ENCODE data around the gene PLCB4. TPM values are rescaled to one million over a fixed set of nuclear protein-coding genes. Genes with fewer than 3 reads are reported as not detected.

Gene PLCB4
- total RNA-seq, 4 donors from 2014 or later: 17.4 to 264 (median 28.1) TPM

GRCh38 chr20:9515214-9515585, 446.3 kb downstream of the PLCB4 start:
- intact Hi-C loops (cut with DNase I; ENCODE audit: low total_unique reads): no loop called here
- H3K27ac ChIP-seq: no peak overlapping the region
- DNase-seq: no peak
- TF ChIP-seq, protein P1, sequence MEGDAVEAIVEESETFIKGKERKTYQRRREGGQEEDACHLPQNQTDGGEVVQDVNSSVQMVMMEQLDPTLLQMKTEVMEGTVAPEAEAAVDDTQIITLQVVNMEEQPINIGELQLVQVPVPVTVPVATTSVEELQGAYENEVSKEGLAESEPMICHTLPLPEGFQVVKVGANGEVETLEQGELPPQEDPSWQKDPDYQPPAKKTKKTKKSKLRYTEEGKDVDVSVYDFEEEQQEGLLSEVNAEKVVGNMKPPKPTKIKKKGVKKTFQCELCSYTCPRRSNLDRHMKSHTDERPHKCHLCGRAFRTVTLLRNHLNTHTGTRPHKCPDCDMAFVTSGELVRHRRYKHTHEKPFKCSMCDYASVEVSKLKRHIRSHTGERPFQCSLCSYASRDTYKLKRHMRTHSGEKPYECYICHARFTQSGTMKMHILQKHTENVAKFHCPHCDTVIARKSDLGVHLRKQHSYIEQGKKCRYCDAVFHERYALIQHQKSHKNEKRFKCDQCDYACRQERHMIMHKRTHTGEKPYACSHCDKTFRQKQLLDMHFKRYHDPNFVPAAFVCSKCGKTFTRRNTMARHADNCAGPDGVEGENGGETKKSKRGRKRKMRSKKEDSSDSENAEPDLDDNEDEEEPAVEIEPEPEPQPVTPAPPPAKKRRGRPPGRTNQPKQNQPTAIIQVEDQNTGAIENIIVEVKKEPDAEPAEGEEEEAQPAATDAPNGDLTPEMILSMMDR (IDR thresholded peaks at IDR 0.05): no peak
- no peak for TF ChIP-seq POLR2A (IDR thresholded peaks at IDR 0.05)
- H3K36me3 ChIP-seq: no peaks in the 10 kb centered on the region
- H3K4me1 ChIP-seq: peaks cover 0 to 13% of the 10 kb centered on the region in 2 donors
- peaks cover 0 to 12% of the 10 kb centered on the region in 2 donors for H3K27me3 ChIP-seq
- H3K4me3 ChIP-seq: peak overlapping the region in 1 of 2 donors; percentile 18
- H3K9me3 ChIP-seq: no peaks in the 10 kb centered on the region

DNA sequence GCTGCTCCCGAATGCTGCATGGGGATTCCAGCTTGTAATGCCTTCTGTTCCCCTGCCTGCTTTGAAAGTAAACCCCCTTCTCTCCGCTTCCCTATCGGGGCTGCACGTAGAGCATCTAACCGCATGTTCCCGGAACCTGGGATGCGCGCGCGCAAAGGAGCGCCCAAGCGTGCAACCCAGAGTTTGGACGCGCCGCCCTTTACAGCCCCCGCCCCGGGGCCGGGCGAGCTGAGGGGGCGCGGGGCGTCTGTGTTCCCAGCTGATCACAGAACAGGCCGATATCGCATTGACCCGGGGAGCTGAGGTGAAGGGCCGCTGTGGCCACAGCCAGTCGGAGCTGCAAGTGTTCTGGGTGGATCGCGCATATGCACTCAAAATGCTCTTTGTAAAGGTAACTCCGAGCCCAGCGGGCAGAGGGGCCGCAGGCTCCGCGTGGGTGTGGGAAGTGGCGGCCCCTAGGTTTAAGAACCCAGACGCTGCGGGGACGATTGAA, 446.9 kb downstream of the PLCB4 start:
- no peak overlapping the region for H3K27ac ChIP-seq
- no peaks in the 10 kb centered on the region for H3K9me3 ChIP-seq
- TF ChIP-seq POLR2A (IDR thresholded peaks at IDR 0.05): no peak
- TF ChIP-seq, protein P1 (IDR thresholded peaks at IDR 0.05): no peak
- peaks cover 0 to 13% of the 10 kb centered on the region in 2 donors for H3K4me1 ChIP-seq
- no peak for DNase-seq
- intact Hi-C loops (cut with DNase I; ENCODE audit: low total_unique reads): no loop called here
- H3K27me3 ChIP-seq: peaks cover 0 to 12% of the 10 kb centered on the region in 2 donors
- no peaks in the 10 kb centered on the region for H3K36me3 ChIP-seq
- H3K4me3 ChIP-seq: peak overlapping the region in 1 of 2 donors; percentile 18

DNA sequence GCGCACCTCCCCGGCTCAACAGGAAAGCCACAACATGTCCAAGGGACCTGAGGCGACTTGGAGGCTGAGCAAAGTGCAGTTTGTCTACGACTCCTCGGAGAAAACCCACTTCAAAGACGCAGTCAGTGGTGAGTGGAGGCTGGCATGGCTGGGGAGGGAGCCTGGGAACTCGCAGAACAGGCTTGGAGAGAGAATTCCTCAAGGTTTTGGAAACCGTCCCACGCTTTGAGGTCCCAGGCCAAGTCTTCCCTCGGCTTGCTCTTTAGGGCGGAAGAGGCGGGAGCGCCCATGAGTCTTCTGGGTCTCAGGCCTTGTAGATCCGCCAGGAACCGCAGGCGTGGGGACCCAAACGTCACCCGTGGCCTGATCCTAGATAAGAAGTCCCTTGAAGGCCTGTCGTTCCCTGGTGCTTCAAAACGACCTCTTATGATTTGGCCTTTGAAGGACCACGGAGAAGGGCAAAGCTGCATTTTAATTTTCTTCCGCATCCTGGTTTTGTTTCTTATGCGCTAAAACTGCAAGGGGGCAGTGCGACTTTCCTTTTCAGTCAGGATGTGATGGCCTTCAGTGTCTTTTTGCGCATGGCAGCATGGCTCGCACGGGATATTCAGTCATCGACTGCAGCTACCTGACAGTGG, 447.5 kb downstream of the PLCB4 start:
- Histone ChIP-seq H3K4me1 (peaks cover 0 to 13% of the 10 kb centered on the region in 2 donors), H3K27me3 (peaks cover 0 to 12% of the 10 kb centered on the region in 2 donors), H3K27ac (no peak overlapping the region), H3K4me3 (no peak overlapping the region), H3K36me3 (no peaks in the 10 kb centered on the region), H3K9me3 (no peaks in the 10 kb centered on the region)
- DNase-seq: no peak
- intact Hi-C loops (cut with DNase I; ENCODE audit: low total_unique reads): no loop called here
- no peak for TF ChIP-seq POLR2A (IDR thresholded peaks at IDR 0.05)
- TF ChIP-seq, protein P1 (IDR thresholded peaks at IDR 0.05): no peak

GRCh38 chr20:9517297-9518162, 448.6 kb downstream of the PLCB4 start:
- Histone ChIP-seq H3K27me3 (peaks cover 0 to 5% of the 10 kb centered on the region in 2 donors), H3K36me3 (no peaks in the 10 kb centered on the region), H3K4me3 (no peak overlapping the region), H3K9me3 (no peaks in the 10 kb centered on the region), H3K27ac (no peak overlapping the region), H3K4me1 (peaks cover 0 to 13% of the 10 kb centered on the region in 2 donors)
- intact Hi-C loops (cut with DNase I; ENCODE audit: low total_unique reads): no loop called here
- TF ChIP-seq, protein P1 (IDR thresholded peaks at IDR 0.05): no peak
- TF ChIP-seq POLR2A (IDR thresholded peaks at IDR 0.05): no peak
- no peak for DNase-seq
